HFF-Myc (cell line): ENCODE data around the gene RNF112.
"Not testable (repeated sequence)": the region's sequence is repeated elsewhere in the genome, so short reads cannot be mapped to it uniquely, and the experiment has no call there.

Experiments used
- DNase-seq: peaks from one replicate; pipeline ENCODE4 v3.0.0-alpha.2; 2011; ENCODE audit warnings: low read depth; ENCODE audit errors: extremely low read depth
- H3K4me3 ChIP-seq: replicated peaks from 2 replicates; pipeline ENCODE4 v1.5.1; 2011; ENCODE audit warnings: low read depth, mild to moderate bottlenecking, control low read depth, low read length
- CTCF ChIP-seq: IDR thresholded peaks from 2 replicates; pipeline ENCODE4 v1.5.1; 2012; ENCODE audit warnings: mild to moderate bottlenecking, low read depth, low read length, control low read depth; ENCODE audit errors: missing control alignments

Gene RNF112

GRCh38 chr17:19457046-19457445 lies 46.0 kb downstream of the RNF112 start:
- DNase-seq: no peak
- TF ChIP-seq CTCF: no peak
- H3K4me3 ChIP-seq: no peak overlapping the region

- DNase-seq: no peak
- H3K4me3 ChIP-seq: no peak overlapping the region
- no peak for TF ChIP-seq CTCF
Measured at GRCh38 chr17:19457830-19458271, 46.8 kb downstream of the RNF112 start.

GRCh38 chr17:19458481-19458880 lies 47.4 kb downstream of the RNF112 start:
- not testable (repeated sequence) for H3K4me3 ChIP-seq, DNase-seq

- DNase-seq, H3K4me3 ChIP-seq: not testable (repeated sequence)
Measured at GRCh38 chr17:19459018-19459655, 48.1 kb downstream of the RNF112 start.

GRCh38 chr17:19460700-19461099 lies 49.7 kb downstream of the RNF112 start:
- no peak for TF ChIP-seq CTCF
- DNase-seq: no peak
- H3K4me3 ChIP-seq: no peak overlapping the region

GRCh38 chr17:19461116-19461515 lies 50.1 kb downstream of the RNF112 start:
- TF ChIP-seq CTCF: no peak
- H3K4me3 ChIP-seq: no peak overlapping the region
- DNase-seq: no peak

GRCh38 chr17:19461681-19462080 lies 50.6 kb downstream of the RNF112 start:
- no peak for DNase-seq
- no peak for TF ChIP-seq CTCF
- H3K4me3 ChIP-seq: no peak overlapping the region

- DNase-seq, H3K4me3 ChIP-seq: not testable (repeated sequence)
Measured at GRCh38 chr17:19462456-19463035, 51.5 kb downstream of the RNF112 start.
